ENCODE measurements around the gene ACOT7. TPM values are rescaled to one million over a fixed set of nuclear protein-coding genes. Genes with fewer than 3 reads are reported as not detected.
A peak's percentile ranks its signal among the peaks of the same experiment; 100 is the strongest.

ACOT7 gene
- total RNA-seq, 1 donor from 2014 or later = 8.6 TPM

- Histone ChIP-seq H3K27ac (replicated peaks) (no peak overlapping the region), H3K36me3 (no peaks in the 10 kb centered on the region), H3K9me3 (replicated peaks) (no peaks in the 10 kb centered on the region), H3K4me3 (no peak overlapping the region), H3K4me1 (peaks cover 21% of the 10 kb centered on the region), H3K27me3 (ENCODE audit: low read depth) (peaks cover 100% of the 10 kb centered on the region)
- intact Hi-C loops (cut with micrococcal nuclease) = no loop called here
- TF ChIP-seq CTCF (IDR thresholded peaks at IDR 0.05; ENCODE audit: borderline replicate concordance) = no peak
- no peak for DNase-seq
These were observed 21.5 kb upstream of the ACOT7 start for GRCh38 chr1:6414881-6415626.

GRCh38 chr1:6414443-6414844 is 20.9 kb upstream of the ACOT7 start:
- peaks cover 97% of the 10 kb centered on the region for H3K27me3 ChIP-seq (ENCODE audit: low read depth)
- TF ChIP-seq CTCF (IDR thresholded peaks at IDR 0.05; ENCODE audit: borderline replicate concordance) = peak; percentile 51

GRCh38 chr1:6412896-6413295 is 19.3 kb upstream of the ACOT7 start:
- TF ChIP-seq CTCF (IDR thresholded peaks at IDR 0.05; ENCODE audit: borderline replicate concordance) = no peak
- H3K4me3 ChIP-seq = no peak overlapping the region
- peaks cover 4% of the 10 kb centered on the region for H3K4me1 ChIP-seq
- intact Hi-C loops (cut with micrococcal nuclease) = no loop called here
- no peak for DNase-seq
- H3K9me3 ChIP-seq (replicated peaks) = no peaks in the 10 kb centered on the region
- no peaks in the 10 kb centered on the region for H3K36me3 ChIP-seq
- H3K27ac ChIP-seq (replicated peaks) = no peak overlapping the region
- peaks cover 93% of the 10 kb centered on the region for H3K27me3 ChIP-seq (ENCODE audit: low read depth)

More at GRCh38 chr1:6414443-6414844, 20.9 kb upstream of the ACOT7 start:
- H3K27ac ChIP-seq (replicated peaks) = no peak overlapping the region
- H3K4me1 ChIP-seq = peaks cover 15% of the 10 kb centered on the region
- no peak for DNase-seq
- intact Hi-C loops (cut with micrococcal nuclease) = no loop called here
- H3K9me3 ChIP-seq (replicated peaks) = no peaks in the 10 kb centered on the region
- no peaks in the 10 kb centered on the region for H3K36me3 ChIP-seq
- no peak overlapping the region for H3K4me3 ChIP-seq

GRCh38 chr1:6410248-6410893 is 16.8 kb upstream of the ACOT7 start:
- Histone ChIP-seq H3K4me1 (peaks cover 4% of the 10 kb centered on the region), H3K36me3 (no peaks in the 10 kb centered on the region), H3K9me3 (replicated peaks) (no peaks in the 10 kb centered on the region), H3K27ac (replicated peaks) (no peak overlapping the region), H3K27me3 (ENCODE audit: low read depth) (peaks cover 77% of the 10 kb centered on the region), H3K4me3 (no peak overlapping the region)
- TF ChIP-seq CTCF (IDR thresholded peaks at IDR 0.05; ENCODE audit: borderline replicate concordance) = no peak
- intact Hi-C loops (cut with micrococcal nuclease) = no loop called here
- DNase-seq = no peak

- intact Hi-C loops (cut with micrococcal nuclease) = loop anchor here (5.0 kb wide), 1 partner anchor 52 kb away; no protein-coding TSS in a partner anchor
- Histone ChIP-seq H3K27me3 (ENCODE audit: low read depth) (peaks cover 77% of the 10 kb centered on the region), H3K9me3 (replicated peaks) (no peaks in the 10 kb centered on the region), H3K36me3 (no peaks in the 10 kb centered on the region), H3K27ac (replicated peaks) (no peak overlapping the region), H3K4me3 (no peak overlapping the region), H3K4me1 (peaks cover 4% of the 10 kb centered on the region)
- DNase-seq = no peak
- TF ChIP-seq CTCF (IDR thresholded peaks at IDR 0.05; ENCODE audit: borderline replicate concordance) = no peak
These were observed 16.2 kb upstream of the ACOT7 start for GRCh38 chr1:6409733-6410132.
